GM18517 (cell line): ENCODE results near the gene ANKMY1.

Experiments used
- ATAC-seq: cut with Tn5 transposase; IDR thresholded peaks from one replicate; pipeline ENCODE4 v1.9.1; 2021; ENCODE audit warnings: mild to moderate bottlenecking, moderate library complexity; ENCODE audit not compliant: unreplicated experiment

The ANKMY1 gene

DNA sequence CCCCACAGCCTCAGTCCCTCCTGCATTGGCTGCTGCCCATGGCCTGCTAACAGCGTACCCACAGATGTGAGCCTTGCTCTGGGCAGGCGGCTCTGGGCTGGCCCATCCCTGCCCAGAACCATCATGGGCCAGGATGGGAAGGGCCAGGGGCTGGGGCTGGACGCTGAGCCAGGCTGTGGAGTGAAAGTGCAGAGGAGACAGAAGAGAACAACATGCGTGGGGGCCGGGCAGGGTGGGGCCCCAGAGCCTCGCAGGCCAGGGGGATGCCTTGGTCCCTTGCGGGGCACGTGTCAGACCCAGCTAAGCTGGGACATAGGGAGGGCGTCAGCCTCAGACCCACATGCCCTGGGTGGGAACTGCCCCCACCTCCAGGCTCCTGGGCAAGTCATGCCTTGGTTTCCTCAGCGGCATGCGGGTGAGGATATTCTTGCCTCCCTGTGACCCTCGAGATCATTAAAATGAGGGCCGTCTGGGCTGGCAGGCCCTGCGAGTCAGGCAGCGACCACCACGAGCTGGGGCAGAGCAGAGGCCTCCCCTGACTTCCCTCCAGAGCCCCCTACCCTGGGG, 95.0 kb downstream of the ANKMY1 start:
- ATAC-seq = no peak

DNA sequence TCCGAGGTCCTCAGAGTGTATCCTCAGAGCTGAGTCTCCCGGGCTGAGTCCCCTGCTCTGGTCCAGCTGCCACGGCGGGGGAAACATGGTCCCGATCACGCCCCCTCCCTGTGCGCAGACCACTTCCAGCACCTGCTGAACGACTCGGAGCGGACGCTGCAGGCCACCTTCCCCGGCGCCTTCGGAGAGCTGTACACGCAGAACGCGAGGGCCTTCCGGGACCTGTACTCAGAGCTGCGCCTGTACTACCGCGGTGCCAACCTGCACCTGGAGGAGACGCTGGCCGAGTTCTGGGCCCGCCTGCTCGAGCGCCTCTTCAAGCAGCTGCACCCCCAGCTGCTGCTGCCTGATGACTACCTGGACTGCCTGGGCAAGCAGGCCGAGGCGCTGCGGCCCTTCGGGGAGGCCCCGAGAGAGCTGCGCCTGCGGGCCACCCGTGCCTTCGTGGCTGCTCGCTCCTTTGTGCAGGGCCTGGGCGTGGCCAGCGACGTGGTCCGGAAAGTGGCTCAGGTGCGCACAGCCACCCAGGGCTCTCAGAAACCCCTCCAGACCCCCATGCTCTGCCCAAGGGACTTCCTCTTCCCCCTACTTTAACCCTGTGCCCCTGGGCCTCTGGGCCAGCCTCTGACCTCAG, 95.6 kb downstream of the ANKMY1 start:
- no peak for ATAC-seq

DNA sequence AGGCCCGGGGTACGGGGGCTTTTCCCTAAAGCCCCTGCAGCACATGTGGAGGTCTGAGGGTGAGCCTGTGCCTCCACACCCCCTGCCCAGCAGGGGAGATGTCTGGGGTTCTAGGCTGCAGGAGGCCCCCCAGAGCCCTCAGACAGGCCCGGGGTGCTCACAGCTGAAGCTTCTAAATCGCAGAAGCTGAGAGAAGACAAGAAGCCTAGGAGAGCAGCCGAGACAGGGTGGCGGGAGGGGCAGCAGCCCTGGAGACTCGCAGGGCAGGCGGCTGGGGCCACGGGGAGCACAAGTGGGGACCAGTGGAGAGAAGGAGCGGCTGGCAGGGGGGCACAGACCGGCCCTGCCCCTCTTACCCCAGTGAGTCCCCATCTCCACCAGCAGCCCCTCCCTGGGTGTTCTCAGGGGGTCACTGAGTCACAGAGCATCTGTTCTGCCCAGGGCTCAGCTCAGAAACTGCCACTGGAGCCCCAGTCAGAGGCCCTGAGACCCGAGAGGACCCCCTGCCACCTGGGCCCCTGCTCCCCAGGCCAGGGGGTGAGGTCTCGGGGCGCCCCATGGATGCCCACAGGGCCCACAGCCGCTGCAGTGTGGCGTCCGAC, 96.2 kb downstream of the ANKMY1 start:
- ATAC-seq = no peak

DNA sequence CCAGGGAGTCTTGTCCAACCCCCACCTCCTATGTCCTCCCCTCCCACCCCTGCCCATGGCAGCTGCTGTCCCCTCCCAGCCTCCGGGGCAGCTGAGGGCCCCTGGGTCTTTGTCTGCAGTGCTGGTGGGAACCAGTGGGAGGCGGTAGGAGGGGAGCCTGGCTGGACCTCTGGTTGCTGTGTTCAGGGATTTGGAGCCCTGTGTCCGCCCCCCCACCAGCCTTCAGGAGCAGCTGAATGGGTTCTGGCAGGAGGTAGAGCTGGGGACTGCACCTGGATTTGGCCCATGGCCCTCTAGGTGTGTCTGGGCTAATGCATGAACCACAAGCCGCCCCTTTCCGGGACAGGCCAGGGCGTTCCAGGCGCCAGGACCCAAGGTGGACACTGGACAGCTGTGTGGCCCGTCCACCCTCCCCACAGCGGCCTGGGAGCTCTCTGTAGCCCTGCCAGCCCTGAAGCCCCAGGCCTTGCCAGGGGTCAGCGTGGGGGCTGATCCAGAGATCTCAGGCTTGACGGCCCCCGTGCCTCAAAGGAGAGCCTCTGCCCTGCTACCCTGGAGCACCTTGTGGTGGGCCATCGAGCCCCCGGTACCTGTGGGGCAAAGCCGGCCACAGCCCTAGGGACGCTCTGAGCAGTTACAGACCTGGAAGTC, 96.9 kb downstream of the ANKMY1 start:
- ATAC-seq = no peak

DNA sequence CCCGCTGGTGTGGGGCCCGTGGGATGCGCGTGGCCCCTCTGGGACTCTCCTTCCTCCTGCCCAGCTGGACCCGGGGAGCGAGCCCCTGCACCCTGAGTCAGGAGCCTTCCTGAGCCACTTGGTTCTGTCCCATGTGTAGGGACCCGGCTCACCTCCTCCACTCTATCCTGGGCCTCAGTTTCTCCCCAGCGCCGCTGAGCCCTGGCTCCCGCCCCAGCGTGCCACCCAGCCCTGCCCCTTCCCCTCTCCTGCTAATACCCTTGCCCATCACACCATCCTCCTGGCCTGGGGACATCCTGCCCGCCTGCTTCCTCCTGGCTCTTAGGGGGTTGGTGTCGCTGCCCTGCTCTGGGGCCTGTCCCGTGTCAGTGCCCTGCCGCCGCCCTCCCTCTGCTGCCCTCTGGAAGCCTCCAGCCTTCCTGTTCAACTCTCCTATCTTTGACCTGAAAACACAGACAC, 97.5 kb downstream of the ANKMY1 start:
- no peak for ATAC-seq

DNA sequence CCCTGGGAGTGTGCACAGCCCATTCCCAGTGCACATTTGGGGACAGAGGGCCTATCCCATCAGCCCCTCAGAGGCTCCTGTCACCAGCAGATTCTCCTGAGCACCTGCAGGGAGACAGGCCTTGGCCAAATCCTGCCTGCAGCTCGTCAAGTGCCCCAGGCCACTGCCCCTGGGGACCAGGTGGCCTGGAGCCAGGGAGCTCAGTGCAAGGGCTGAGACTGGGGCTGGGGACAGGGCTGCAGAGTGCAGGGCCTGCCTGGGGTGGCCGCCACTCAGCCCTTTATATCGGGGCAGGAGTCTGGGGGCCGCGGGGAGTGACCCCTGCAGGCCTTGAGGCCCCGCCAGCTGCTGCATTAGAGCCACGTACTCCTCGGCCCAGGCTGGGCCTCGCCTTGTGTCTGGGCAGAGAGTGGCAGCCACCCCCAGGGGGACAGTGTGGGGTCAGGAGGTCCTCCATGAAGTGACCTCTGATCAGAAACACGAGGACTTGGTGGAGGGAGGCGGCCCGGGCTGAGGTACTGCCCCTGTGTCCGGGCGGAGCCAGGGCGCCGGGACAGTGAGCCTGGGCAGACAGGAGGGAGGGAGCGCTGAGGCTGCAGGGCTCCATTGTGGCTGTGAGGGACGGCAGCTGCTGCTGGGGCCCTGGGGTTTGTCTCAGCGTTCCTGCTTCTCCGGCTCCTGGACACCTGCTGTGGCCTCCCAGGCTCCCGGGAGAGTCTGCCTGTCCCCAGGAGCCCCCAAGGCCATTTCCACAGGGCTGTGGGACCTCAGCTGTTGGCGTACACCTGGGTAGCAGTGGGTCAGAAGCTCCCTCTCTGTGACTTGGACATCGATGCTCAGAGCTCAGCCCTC, 98.2 kb downstream of the ANKMY1 start:
- ATAC-seq = no peak

DNA sequence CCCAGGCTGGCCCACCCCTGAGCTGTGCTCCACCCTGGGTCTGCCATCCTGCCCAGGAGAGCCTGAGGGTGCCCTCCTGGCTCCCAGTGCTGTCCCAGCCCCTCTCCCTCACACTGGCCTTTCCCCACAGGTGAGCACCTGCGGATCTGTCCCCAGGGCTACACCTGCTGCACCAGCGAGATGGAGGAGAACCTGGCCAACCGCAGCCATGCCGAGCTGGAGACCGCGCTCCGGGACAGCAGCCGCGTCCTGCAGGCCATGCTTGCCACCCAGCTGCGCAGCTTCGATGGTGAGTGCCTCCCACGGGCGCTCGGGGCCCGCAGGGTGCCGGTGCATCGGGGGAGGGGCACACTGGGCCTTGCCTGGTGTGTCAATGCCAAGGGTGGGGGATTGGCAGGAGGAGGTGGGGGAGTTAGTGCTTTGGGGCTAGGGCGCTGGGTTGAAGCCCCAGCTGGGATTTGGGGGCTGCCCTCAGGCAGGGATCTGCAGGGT, 98.8 kb downstream of the ANKMY1 start:
- ATAC-seq = no peak

DNA sequence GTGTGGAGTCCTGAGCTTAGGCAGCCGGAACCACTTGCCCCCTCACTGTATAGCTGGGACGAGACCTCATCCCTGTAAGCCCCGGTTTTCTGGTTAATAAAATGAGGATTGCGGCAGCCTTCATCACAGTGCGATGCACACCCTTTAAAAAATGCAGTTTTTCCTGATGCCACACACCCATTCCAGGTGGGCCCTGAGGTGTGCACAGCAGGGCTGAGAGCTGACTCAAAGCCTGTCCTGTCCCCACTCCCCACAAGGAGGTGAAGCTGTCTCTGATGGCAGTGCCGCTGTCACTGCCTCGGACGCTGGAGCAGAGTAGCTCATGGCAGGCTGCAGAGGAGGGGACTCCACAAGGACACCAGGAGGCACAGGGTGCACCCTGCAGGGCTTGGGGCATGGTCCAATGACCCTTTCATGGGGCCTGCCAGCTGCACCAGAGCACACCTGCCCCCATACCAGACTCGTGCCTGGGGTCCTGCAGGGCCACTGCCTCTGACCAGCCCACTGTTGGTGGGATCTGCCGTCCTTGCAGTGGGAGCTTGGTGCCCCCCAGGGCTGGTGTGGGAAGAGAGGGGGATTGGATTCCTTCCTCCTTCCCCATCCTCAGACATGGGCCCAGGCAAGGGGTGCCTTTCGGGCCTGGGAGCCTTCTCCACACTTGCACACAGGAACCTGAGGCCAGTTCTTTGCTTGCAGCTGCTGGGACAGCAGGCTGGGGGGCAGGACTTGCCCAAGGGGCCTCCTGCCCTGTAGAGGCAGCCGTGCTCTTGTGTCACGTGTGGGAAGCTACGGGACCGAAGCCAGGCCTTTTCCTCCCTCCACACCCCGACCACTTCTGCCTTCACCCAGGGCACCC, 99.5 kb downstream of the ANKMY1 start:
- no peak for ATAC-seq

DNA sequence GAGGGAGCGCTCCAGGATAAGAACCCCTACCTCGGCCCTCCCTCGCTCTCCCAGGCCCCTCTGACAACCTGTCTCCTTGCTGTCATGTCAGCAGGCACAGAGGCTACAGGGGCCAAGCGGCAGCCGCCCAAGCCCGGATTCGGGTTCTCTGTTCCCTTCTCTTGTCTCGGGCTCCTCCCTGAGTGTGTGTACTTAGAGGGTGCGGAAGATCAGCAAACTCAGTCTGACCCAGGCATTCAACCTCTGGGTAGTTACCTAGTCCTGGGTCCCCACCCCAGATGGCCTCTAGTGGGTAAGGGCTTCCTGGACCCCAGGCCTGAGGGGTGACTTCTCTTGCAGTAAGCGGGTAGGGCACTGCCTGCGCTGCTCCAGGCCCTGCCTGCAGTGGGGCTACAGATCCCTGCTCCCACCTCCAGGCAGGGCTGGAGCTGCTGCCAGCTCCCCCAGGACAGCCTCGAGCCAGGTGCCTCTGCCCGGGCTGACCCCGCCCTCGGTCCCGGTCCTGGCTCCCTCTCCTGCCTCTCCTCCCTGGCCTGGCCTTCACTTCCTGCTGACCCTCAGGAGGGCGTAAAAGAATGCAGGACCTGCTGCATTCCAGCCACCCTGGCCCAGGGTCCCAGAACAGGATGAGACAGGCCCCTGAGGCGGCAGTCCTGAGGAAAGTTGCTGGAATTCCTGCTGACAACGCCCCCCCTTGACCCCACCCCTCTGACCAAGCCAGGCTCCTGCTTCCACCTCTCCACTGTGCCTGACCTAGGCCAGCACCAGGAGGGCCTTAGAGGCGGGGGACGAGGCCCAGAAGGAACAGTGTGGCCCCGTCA, 100.4 kb downstream of the ANKMY1 start:
- no peak for ATAC-seq

DNA sequence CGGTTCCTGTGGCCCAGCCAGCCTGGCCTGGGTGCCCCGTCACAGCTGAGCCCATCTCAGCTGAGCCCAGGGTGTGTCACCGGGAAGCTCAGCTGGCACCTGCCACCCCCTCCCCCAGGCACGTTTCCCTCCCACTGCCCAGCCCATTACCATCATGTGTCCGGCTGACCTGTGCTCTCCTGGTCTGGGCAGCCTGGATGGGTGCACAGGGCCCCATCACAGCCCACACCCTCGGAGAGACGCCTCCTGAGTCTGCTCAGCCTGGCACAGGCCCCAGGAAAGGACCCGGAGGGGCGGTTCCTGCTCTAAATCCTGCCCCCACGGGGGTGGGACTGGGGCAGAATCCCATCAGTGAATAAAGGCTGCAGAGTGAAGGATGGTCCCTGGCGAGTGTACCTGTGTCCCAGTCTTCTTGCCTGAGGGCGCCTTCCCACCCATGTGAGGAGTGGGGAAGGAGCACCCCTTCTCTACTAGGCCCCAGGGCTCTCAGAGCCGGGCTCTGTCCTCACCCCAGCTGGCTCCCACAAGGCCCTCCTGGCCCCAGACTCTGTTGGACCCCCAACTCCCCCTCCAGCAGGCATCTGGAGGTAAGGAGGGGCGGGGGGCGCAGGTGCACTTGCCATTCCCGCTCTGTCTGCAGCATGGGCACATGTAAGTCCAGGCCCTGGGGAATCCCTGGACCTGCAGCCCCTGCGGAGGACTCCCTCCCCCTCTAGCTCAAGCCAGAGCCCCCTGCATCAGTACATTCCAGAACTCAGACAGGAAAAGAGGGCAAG, 101.2 kb downstream of the ANKMY1 start:
- no peak for ATAC-seq

DNA sequence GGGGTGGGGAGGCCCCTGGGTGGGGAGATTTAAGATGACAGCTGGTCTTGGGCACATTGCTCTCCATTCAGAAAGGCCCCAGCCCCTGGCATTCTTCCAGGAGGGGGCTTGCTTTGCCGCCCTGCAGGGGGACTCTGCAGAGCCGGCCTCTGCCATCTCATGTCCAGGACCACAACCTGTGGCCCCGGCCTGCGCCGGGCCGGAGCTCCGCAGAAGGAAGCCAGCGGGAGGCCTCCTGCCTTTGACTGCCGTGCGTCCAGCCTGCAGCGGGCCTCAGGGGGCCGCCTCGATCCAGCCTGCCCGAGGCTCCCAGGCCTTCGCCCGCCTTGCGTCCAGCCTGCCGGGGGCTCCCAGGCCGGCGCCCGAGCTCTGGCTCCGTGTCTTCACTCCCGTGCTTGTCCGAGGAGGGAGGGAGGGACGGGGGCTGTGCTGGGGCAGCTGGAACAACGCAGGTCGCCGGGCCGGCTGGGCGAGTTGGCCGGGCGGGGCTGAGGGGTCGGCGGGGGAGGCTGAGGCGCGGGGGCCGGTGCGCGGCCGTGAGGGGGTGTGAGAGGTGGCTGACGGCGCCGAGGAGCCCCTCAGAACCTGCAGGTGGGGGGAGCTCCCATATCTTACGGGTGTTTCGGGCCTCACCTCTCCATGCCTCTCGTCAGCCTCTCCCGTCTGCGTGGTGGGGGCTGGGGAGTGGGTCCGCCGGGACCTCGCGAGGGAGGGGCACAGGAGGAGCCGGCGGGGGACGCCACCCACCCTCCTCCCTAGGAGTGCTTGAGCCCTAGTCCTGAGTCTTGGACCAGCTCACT, 101.9 kb downstream of the ANKMY1 start:
- no peak for ATAC-seq

DNA sequence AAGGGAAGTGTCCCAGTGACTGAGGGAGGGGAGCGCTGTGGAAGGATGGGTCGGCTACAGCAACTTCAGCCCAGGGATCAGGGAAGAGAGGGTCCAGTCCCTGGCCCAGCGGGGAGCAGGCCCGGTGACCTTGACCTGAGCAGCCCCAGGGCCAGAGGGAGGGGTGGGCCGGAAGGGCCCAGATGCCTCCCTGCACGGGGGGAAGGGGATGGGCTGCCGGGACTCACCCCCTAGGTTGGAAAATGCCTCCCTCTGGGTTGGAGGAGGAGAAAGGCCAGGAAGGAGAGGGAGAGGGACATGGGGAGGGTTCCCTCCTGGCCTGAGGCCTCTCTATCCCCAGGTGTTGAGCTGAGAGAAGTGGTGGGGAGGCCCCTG, 102.5 kb downstream of the ANKMY1 start:
- ATAC-seq = no peak

DNA sequence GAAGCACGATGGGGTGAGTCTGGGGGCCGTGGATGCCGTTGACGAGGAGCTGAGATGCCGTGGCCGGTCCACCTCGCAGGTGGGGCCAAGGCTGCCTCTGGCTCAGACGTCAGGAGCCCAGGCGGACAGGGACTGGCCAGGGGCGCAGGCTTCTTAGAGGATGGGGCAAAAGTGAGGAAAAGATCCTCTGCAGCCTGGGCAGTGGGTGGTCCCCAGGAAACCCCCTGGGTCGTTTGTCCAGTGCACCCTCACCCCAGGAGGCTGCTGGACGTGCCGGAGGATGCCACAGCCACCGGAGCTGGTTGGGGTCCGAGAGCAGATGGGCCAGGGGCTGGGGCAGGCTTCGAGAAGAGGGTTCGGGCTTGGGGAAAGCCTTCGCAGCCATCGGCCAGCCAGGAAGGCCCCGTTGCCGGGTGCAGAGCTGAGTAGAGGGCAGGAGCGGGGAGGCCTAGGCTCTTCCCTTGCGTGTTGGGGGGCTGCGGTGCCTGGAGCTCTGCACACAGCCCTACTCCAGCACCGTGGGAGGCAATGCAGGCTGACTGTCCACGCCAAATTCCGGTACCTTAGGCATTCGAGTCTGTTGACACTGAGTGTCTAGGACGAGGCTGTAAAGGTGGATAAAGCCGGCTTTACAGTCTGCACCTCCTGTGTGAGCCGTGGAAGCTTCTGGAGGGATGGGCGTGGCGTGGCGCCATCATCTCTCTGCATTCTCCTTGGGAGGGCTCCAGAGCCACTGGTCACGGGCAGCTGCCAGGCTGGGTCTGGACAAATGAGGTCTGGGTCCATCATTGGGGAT, 103.5 kb downstream of the ANKMY1 start:
- no peak for ATAC-seq

DNA sequence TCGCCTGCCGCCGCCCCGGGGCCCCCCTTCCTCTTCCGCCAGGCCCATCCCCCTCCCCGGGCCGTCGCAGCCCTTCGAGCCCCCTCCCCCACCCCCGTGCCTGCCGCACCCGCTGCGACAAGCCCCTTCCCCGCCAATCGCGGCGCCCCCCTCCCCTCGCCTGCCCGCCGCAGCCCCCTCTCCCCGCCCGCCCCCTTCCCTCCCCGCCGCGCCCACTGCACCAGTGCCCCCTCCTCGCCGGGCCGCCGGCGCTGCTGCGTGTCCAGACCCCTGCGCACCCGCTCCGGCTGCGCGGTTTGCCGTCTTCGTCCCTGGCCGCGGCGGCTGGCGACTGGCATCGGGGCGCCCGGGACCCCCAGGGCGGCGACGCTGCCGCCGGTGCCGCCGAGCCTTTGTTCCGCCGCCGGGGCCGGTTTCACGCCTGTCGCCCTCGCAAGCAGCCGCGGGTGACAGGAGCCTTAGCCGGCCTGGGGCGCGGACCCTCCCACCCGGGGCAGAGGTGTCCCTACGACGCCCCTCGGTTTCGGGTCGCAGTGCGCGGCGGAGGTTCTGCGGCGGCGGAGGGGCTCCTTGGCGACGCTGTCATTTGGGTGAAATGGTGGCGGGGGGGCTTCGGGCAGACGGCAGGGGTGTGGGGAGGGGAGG, 104.2 kb downstream of the ANKMY1 start:
- ATAC-seq = no peak

DNA sequence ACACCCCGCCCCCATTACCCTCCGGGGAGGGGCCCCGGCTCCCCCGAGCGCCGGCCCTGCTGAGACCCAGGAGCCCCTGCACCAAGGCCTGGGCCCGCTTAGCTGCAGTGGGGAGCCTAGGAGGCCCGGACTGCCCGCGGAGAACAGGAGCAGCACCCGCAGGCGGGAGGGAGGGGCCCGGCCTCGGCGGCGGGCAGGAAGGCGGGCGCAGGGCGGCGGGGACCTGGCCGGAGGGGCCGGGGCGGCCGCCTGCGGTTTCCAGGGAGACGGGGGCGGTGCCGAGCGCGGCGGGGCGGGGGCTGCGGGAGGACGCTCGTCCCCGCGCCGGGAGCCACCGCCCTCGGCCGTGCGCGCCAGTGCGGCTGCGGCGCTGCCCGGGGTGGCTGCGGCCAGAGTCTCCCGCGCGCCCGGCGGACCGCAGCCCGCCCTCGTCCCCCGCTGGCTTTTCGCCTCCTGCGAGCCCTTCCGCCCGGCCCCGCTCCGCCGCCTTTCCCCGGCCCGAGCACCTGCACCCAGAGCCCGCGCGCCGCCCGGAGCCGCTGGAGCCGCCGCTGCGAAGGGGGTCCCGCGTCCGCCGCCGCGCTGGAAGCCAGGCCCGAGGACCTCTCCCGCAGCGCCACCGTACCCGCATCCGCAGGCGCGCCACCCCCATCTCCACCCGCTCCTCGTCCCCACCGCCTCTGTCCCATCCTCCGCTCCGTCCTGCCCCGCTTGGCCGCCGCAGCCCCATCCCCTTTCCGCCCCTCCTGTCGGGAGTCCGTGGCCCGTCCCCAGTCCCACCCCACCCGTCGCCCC, 105.1 kb downstream of the ANKMY1 start:
- no peak for ATAC-seq
